ENCODE data around the gene PMEPA1.

PMEPA1 gene

GRCh38 chr20:57666834-57667157, 43.0 kb downstream of the PMEPA1 start:
- Mint-ChIP-seq H3K4me1 (peaks cover 35% of the 10 kb centered on the region), H3K27ac (no peak overlapping the region), H3K36me3 (ENCODE audit: low read depth) (no peaks in the 10 kb centered on the region), H3K27me3 (ENCODE audit: low read depth, poor library complexity) (peaks cover 10% of the 10 kb centered on the region), H3K4me3 (no peak overlapping the region), H3K9me3 (no peaks in the 10 kb centered on the region)
- TF ChIP-seq, protein P1, sequence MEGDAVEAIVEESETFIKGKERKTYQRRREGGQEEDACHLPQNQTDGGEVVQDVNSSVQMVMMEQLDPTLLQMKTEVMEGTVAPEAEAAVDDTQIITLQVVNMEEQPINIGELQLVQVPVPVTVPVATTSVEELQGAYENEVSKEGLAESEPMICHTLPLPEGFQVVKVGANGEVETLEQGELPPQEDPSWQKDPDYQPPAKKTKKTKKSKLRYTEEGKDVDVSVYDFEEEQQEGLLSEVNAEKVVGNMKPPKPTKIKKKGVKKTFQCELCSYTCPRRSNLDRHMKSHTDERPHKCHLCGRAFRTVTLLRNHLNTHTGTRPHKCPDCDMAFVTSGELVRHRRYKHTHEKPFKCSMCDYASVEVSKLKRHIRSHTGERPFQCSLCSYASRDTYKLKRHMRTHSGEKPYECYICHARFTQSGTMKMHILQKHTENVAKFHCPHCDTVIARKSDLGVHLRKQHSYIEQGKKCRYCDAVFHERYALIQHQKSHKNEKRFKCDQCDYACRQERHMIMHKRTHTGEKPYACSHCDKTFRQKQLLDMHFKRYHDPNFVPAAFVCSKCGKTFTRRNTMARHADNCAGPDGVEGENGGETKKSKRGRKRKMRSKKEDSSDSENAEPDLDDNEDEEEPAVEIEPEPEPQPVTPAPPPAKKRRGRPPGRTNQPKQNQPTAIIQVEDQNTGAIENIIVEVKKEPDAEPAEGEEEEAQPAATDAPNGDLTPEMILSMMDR (IDR thresholded peaks at IDR 0.05) = no peak
- no peak for DNase-seq

GRCh38 chr20:57666106-57666833, 43.5 kb downstream of the PMEPA1 start:
- TF ChIP-seq, protein P1 (IDR thresholded peaks at IDR 0.05) = no peak
- DNase-seq = no peak
- Mint-ChIP-seq H3K4me1 (peaks cover 33% of the 10 kb centered on the region), H3K27me3 (ENCODE audit: low read depth, poor library complexity) (peaks cover 8% of the 10 kb centered on the region), H3K27ac (no peak overlapping the region), H3K4me3 (no peak overlapping the region), H3K36me3 (ENCODE audit: low read depth) (no peaks in the 10 kb centered on the region), H3K9me3 (no peaks in the 10 kb centered on the region)

DNA sequence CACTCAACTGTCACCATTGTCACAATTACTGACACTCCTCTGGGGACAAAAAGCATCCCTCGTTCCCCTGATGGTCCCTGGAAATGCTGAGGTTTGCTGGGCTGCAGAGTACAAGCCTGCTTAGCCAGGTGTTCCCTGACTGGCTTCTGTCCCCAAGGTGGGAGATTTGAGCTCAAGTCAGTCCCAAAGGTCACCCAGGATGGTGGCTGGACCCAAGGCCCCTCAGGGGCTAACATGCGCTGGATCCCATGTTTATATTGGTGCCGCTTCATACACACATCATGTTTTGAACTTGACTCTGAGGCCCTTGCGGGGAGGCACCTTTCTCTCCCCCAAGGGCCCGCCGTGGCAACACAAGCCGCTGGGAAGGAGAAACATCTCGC, 44.2 kb downstream of the PMEPA1 start:
- DNase-seq = no peak
- Mint-ChIP-seq H3K27me3 (ENCODE audit: low read depth, poor library complexity) (peaks cover 8% of the 10 kb centered on the region), H3K4me3 (no peak overlapping the region), H3K4me1 (peaks cover 31% of the 10 kb centered on the region), H3K9me3 (no peaks in the 10 kb centered on the region), H3K36me3 (ENCODE audit: low read depth) (no peaks in the 10 kb centered on the region), H3K27ac (no peak overlapping the region)
- TF ChIP-seq, protein P1 (IDR thresholded peaks at IDR 0.05) = no peak

DNA sequence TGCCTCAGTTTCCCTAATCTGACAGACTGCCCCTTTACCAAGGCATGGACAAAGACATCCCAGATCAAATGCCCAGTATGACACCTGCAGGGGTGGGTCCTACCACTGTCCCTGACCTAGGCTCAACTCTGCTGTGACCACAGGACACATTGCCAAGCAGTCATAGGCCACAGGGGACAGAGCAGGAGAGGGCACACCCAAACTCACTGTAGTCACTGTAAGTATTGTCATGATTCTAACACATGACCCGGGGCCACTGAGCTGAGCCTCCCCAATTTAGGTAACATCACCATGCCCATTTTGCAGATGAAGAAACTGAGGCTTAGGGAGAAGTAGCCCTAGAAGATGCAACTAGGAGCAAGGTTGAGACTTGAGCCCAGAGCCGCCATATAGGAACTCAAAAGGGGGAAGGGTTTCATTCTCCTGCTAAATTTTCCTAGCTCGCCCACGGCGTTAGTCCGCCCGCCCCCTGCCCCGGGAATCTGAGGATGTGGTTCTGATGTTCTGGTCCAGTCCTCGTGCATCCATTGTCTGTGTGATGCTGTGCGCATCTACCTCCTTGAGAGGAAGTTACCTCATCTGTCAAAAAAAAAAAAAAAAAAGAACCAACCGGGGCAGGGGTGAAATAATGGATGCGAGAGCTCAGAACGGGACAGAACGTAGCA, 44.8 kb downstream of the PMEPA1 start:
- Mint-ChIP-seq H3K36me3 (ENCODE audit: low read depth) (no peaks in the 10 kb centered on the region), H3K27ac (no peak overlapping the region), H3K4me1 (peaks cover 33% of the 10 kb centered on the region), H3K27me3 (ENCODE audit: low read depth, poor library complexity) (peaks cover 8% of the 10 kb centered on the region), H3K9me3 (no peaks in the 10 kb centered on the region), H3K4me3 (no peak overlapping the region)
- no peak for DNase-seq
- TF ChIP-seq, protein P1 (IDR thresholded peaks at IDR 0.05) = no peak

DNA sequence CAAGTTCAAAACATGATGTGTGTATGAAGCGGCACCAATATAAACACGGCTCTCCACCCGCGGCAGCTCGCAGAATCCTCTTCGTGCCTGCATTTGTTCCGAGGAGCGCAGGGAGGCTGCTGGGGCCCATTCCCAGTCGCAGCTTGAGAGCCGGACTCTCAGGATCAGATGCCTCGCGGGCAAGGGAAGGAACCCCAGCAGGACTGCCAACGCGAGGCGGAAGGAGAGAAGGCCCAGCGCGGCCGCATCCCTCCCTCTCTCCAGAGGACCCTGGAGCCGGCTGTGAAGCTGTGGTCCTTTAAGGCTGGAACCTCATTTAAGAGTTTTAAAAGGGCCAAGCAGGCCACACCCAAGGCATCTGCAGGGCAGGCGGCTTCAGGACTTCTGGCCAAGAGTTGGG, 45.3 kb downstream of the PMEPA1 start:
- no peak overlapping the region for H3K4me3 Mint-ChIP-seq
- TF ChIP-seq, protein P1 (IDR thresholded peaks at IDR 0.05) = no peak
- no peak for DNase-seq
- H3K27ac Mint-ChIP-seq = no peak overlapping the region
- no peaks in the 10 kb centered on the region for H3K9me3 Mint-ChIP-seq
- no peaks in the 10 kb centered on the region for H3K36me3 Mint-ChIP-seq (ENCODE audit: low read depth)
- peaks cover 6% of the 10 kb centered on the region for H3K27me3 Mint-ChIP-seq (ENCODE audit: low read depth, poor library complexity)
- H3K4me1 Mint-ChIP-seq = peaks cover 36% of the 10 kb centered on the region
